GM19351 (cell line): ENCODE measurements around the gene MTIF3.
"Not testable (repeated sequence)": the region's sequence is repeated elsewhere in the genome, so short reads cannot be mapped to it uniquely, and the experiment has no call there.

Experiments used
- ATAC-seq: cut with Tn5 transposase; IDR thresholded peaks from one replicate; pipeline ENCODE4 v1.9.1; 2021; ENCODE audit warnings: mild to moderate bottlenecking, moderate library complexity; ENCODE audit not compliant: unreplicated experiment

The MTIF3 gene

DNA sequence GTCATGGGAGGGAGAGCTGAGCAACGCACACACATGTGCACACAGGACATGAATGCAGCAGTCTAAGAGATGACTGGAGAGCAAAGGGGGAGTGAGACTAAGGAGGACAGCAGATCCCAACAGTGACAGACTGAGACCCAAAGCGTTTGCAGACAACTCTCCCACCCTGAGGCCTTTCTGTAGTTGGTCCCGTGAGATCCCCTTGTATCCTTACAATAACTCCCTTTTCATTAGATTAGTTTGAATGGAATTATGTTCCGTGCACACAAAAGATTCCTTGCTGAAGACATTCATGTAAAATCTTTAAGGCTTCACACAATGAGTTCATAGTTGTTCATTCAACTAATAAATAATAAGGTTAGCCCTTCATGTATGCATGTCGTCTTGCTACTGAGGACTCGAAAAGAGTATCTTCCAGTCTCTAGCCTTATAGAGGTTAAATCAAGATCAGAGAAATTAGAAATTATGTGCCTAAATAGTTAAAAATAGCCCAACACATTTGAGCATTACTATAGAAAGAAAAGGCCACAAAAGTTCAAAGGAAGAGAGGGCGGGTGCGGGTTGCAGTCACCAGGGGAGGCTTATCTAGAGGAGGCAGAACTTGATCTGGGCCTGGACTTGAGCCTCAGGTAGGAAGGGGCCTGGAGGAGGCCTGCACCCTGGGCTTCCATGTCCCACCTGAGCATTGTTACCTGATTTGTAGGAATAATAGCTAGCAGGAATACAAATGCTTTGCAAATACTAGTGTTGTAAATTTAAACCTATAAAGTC, 29.1 kb downstream of the MTIF3 start:
- ATAC-seq: no peak

DNA sequence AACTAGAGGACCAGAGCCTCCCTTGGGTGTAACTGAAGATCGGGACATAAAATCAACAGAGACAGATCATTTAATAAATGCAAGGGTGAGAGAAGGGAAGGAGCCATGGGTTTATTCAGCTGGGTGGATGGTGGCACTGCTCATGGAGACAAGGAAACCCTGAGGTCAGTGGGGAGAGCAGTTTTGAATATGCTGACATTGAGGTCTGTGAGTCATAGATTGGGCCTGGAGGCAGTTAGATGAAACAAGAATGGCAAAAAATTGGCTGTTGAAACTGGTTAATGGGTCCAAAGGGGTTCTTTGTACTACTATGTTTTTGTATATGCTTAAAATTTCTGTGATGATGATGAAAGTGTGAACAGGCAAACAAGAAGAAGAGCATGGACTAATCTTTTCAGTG, 31.0 kb downstream of the MTIF3 start:
- no peak for ATAC-seq

DNA sequence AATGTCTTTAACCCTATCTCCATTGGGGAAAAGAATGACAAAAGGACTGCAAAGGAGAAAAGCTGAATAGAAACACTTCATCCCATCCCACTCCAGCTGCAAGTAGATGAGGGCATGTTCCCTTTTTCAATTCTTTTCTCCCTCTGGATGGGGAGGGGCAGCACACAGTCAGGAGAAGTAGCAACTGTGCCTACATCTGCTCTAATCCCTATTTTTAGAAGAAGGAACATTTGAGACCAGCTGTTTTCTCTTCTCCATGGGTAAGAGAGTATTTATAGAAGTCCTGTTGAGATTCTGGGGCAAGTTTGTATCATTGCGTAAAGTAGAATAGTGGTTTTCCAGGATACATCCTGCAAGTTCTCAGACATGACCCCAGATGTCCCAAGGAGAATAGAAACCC, 35.2 kb downstream of the MTIF3 start:
- no peak for ATAC-seq

DNA sequence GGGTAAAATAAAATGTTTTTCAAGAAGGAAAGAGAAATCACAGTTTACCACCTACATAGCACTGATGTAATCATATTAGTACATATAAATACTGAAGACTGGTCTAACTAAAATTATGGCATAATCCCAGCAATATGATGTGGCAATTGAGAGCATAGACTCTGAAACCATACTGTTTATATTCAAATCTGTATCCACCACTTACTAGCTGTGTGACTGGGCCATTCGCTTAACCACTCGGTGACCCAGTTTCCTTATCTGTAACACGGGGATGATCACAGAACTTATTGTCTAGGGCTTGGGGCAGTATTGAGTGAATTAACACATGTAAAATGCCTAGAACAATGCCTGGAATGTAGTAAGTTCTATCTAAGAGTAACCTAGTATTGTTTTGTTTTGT, 39.0 kb downstream of the MTIF3 start:
- ATAC-seq: no peak

DNA sequence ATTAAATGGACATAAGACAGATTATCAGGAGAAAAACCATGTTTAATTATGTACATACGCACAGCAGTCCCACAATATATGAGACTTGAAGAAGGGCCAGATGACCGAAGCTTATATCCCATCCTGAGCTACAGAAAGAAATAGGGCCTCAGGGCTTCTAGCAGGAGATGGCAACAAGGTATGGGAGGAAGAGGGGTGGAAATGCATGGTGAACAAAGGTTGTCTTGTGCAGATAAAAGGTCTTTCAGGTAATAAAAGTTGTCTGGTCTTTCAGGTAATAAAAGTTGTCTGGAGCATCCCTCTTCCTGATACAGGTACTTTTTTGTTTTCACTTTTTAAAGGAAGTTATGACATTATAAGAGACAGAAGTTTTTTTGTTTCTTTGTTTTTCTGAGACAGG, 41.4 kb downstream of the MTIF3 start:
- ATAC-seq: no peak

DNA sequence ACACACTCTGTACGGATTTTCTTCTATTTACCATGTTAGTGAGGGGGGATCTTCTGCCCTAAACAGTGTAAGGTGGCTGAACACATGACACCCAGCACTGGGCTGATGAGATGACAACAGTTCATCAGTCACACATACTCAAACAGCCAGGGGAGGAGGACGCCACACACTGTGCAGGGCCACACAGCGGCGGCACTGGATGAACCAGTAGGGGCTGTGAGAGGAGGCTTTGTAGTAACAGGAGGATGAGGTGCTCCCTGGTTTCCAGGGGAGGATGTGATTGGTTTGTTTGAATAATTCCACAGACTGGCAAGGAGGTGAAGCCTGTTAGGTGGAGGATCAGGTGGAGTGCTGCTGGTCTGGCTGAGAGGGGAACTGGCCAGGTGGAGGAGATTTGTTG, 42.3 kb downstream of the MTIF3 start:
- ATAC-seq: no peak

DNA sequence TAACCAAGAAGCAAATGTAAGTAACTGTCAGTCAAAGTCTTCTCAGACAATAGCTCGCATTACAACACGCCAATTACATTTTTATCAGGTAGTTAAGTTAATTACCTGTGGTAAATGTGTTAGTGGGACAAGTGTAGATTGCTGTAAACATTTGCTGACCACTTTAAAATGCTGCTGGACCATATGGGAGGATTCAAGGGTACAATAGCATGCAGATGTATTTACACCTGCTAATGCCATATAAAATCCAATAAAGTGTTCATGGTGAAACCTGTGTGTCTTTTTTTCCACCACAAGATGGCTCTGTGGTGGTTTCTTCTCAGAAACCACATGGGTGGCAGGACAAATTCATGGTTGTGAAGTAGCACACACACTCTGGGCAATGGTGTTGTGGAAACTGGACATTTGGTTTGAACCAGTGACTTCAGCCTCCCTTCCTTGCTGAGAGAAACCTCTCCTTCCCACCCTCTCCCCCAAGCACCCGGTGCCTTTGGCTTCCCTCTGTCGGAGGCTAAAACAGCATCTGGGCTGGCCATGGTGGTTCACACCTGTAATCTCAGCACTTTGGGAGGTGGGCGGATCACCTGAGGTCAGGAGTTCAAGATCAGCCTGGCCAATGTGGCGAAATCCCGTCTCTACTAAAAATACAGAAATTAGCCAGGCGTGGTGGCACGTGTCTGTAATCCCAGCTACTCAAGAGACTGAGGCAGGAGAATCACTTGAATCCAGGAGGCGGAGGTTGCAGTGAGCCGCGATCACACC, 44.0 kb downstream of the MTIF3 start:
- peak; percentile 54 for ATAC-seq

DNA sequence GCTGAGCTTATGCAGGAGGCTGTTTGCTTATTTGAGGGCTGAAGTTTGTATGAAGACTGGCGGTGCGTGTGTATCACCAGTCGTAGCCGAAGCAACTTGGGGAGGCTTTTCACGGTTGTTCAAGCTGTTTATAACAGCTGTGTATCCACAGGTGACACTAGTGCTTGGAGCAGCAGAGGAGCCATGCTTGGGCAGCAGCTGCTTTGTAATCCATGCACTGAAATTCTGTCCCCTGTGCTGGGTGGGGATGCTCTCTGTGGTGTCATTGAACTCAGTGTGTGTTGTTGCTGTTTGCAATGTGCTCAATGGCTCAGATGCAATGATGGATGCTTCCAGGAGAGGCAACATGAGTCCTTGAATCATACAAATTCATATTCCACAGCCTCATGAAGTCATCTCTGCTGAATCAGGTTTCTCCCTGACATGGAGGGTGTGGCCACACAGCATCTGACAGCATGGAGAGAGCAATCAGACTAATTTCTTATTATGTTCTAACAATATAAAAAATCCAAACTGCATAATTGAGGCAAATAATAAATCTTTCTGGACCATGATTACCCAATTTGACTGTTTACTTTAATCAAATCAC, 44.7 kb downstream of the MTIF3 start:
- no peak for ATAC-seq

DNA sequence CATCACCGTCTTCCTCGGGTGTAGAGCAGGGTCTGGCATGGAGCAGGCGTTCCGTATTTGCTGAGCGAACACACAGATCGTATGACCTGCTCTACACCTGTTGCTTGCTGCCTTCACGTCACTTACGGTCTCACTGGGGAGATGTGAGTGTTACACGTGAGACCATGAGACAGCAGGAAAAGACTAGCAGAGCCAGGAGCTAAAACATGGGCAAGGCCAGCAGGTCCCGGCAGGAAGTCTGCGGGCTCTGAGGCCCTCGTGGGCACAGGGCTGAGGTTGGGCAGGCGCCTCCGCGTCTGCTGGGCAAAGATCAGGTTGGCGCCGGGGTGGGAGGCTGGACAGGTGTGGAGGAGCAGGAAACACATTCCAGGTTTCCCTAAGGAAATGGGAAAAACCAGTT, 45.7 kb downstream of the MTIF3 start:
- ATAC-seq: no peak

DNA sequence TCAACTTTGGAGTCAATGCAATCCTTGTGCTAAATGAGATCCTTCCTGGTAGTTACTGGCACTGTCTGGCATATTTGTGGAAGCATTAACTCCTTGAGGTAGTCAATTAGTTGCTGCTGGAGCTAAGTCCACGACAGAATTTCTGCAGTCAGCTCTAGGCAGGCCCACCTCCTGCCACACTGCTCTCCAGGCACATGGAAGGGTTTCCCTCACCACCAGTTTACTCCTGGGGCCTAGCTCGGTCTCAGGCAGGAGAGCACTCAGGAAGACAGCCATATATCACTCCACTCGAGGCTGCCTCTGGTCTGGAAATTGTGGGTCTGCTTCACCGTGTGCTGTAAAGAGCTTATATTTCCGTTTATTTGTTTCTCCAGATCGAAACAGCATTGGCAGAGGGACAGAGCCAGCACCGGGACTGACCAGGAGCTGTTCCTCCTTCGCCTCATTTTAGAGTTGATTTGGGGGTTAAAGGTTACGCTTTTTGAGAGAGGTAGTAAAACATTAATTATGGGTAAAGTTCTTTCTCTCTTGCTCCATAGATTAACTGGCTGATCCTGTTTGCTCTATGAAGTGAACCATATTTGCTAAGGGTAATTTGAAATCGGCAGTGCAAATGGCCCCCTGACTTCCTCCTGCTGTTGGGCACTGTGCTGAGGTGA, 46.5 kb downstream of the MTIF3 start:
- ATAC-seq: no peak

DNA sequence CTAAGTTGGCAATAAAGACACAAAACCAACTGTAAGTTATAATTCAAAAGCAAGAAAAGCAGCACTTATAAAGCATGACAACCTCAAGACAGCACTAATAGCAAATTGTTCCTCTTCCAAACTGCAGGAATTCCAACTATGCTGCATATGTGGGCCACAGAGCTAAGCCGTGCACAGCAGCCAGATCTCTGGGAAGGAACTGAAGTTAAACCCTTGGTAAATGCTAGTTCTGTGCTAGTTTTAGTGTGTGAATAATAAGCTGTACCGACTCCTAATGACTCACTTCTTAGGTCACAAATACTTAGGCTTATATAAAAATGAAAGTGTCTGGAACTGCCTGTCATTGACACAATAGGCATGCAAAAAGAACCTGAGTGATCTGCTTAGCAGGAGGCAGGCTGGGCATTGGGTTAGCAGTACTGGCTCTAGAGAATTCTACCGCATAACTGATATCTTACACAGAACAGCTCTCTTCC, 47.1 kb downstream of the MTIF3 start:
- no peak for ATAC-seq

DNA sequence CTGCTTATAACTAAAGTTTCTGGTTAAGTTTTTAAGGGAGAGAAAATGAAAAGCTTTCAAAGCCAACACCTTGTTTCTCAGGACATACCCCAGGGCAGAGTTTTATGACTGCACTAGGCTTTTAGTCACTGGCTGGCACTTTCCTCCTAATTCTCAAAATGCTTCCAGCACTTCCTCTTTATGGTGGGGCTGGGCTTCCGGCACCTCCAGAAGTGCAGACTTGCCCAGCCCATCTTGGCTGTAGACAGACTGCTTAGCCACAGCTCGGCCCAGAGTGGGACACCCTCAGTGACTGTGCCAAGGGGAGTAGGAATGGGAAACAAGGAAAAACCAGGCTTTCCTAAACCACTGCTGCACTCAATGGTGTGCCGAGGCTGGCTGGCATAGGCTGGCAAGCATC, 49.2 kb downstream of the MTIF3 start:
- no peak for ATAC-seq

DNA sequence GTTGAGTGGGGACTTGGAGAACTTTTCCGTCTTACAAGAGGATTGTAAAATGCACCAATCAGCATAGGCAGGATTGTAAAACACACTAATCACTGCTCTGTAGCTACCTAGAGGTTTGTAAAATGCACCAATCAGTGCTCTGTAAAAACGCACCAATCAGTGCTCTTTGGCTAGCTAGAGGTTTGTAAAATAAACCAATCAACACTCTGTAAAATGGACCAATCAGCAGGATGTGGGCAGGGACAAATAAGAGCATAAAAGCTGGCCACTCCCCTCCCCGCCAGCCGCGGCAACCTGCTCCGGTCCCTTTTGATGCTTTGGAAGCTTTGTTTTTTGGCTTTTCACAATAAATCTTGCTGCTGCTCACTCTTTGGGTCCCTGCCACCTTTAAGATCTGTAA, 50.0 kb downstream of the MTIF3 start:
- ATAC-seq: not testable (repeated sequence)

DNA sequence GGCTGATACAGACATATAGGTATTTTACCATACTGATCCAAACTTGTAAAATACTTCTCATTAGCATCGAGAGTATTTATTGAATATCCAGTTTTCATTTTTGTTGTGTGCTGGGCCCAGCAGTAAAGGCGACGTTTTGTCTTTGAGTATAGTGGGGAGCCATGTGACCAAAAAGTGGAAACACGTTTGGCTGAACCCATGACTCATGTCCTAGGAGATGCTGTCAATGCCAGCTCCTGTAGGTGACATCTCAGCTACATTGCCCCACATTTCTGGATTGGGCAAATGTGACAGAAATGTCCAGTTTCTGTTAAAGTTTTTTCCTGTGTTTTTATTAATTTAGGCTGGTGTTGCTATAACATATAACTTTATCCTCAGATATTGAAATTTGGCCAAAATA, 52.0 kb downstream of the MTIF3 start:
- ATAC-seq: no peak

DNA sequence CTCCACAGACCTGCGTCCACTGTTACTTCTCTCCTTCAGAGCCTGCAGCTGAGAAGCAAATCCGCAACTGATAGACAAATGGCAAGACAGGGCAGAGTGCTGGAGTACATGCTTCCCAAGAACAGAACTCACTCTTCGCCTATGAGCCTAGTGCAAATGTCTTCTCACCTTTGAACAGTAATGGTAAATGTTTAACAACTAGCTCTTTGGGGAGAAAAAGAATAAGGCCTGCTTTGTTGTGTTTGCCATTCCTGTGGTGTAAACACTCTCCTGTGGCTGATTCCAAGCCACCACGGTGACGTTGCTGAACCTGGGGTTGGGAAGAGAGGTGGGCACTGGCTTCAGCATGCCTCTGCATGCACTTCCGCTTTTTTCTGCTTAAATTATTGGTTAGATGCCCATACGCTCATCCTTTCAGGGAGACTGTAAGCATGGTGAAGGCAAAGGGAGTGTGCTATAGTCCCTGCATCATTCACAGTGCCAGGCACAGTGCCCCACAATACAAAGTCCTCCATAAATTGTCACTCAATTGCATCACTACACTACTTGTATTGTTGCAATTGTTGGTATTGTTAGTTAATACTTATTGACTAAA, 54.0 kb downstream of the MTIF3 start:
- ATAC-seq: no peak

DNA sequence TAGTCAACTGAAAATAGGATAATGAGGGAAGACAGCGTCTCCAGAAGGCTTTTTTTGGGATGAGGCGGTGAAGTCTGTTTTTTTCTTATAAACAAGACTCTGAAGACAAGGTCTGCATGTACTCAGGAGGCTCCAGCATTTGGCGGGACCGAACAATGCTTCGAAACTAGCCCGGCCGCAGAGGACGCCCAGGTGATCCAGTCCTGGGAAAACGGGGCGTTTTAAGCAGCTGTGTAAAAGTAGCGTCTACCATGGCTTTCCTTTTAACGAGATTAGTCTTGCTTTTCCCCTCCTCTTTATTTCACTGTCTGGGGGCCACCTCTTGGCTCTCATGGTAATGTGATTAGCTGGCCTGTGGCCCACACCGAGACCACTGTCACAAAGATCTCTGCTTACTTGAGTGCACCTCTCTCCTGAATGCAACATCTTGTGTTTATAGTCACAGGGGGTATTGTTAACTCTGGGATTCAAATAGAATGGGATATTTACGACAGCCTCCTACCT, 55.3 kb downstream of the MTIF3 start:
- ATAC-seq: no peak

DNA sequence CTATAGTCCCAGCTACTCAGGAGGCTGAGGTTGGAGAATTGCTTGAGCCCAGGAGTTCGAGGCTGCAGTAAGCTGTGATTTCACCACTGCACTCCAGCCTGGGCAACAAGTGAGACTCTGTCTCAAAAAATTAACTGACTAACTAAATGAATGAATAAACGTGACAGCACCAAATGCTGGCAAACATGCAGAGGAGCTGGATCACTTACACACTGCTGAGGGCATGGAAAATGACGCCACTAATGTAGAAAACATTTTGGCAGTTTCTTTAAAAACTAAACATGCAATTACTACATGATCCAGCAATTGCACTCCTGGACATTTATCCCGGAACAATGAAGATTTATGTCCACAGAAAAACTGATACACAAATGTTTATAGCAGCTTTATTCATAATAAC, 57.3 kb downstream of the MTIF3 start:
- no peak for ATAC-seq

DNA sequence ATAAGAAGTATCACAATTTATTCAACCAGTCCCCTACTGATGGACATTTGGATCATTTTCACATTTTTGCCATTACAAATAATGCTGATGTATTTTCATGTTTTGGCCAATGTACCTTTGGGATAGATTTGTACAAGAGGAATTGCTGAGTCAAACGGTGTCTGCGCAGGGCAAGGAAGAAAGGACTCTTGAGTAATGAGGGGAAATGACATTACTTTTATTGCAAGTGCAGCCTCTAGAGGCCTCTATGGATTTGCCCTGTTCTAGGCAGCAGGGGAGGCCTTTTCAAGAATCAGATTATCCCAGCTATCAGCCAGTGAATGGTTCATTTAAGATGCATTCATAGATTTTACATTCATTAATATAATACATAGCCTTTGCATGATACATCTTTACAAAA, 58.9 kb downstream of the MTIF3 start:
- ATAC-seq: no peak

DNA sequence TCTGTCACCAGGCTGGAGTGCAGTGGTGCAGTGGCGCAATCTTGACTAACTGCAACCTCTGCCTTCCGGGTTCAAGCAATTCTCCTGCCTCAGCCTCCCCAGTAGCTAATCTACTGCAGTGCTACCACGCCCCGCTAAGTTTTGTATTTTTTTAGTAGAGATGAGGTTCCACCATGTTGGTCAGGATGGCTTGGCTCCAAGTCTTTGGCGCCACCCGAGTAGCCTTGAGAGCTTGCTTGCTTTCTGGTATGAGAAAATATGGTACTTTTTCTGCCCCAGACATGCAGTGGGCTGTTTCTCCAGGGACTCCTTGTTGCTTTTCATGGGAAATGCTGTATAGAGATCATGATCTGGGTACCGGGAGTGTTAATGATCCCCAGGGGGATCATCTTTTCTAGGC, 60.5 kb downstream of the MTIF3 start:
- ATAC-seq: no peak

DNA sequence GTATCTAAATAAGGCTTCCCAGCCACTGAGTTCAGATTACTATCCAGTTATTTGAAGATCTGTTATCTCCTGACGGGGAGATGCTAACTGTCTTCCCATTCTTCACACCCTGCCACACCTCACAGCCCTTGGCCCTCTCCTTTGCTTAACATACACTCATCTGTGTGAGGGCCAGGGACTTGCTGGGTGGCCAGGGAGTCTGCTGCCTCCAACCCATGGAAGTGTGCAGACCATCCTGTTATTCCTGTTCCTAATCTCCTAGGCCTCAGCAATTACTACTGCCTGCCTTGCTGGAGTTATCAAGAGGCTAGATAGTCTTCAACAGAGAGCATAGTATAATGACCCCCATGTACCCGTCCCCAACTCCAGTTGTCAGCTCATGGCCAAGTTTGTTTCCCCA, 62.1 kb downstream of the MTIF3 start:
- no peak for ATAC-seq
